OCI-M2 (cell line): Measurements from ENCODE around the gene ZBED1.
"Not testable (repeated sequence)": the region's sequence is repeated elsewhere in the genome, so short reads cannot be mapped to it uniquely, and the experiment has no call there.

Experiments used
- DNase-seq: peaks from one replicate; lab custom pipeline; 2025; ENCODE audit not compliant: unreplicated experiment; lab: John Stamatoyannopoulos, UW

Gene ZBED1

DNA sequence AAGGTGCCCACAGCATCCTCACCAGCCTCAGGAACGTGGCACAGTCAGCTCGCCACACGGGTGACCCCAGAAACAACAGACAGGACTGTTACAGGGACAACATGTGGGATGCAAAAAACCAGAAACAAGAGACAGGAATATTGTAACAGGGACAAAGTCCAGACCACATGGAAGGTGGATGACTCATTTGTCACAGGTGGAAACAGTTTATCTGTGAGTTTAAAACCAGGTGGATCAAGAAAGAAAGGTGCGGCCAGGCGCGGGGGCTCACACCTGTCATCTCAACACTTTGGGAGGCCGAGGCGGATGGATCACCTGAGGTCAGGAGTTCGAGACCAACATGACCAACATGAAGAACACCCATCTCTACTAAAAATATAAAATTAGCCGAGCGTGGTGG is 23.5 kb downstream of the ZBED1 start:
- not testable (repeated sequence) for DNase-seq

GRCh38 chrX:2474963-2475726 is 25.6 kb downstream of the ZBED1 start:
- no peak for DNase-seq

GRCh38 chrX:2474280-2474962 is 26.4 kb downstream of the ZBED1 start:
- no peak for DNase-seq

GRCh38 chrX:2473064-2473463 is 27.7 kb downstream of the ZBED1 start:
- DNase-seq = not testable (repeated sequence)

DNA sequence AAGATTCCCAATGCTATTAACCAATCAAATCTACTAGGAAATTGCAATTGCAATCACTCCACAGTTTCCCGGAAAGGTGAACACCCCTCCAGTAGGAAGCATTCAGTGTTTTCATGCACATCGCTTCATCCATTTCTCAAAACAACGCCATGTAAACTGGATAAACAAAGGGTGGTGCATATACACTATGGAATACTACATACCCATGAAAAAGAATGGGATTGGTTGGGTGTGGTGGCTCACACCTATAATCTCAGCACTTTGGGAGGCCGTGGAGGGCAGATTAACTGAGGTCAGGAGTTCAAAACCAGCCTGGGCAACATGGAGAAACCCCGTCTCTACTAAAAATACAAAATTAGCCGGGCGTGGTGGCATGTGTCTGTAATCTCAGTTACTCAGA is 29.1 kb downstream of the ZBED1 start:
- DNase-seq = no peak

GRCh38 chrX:2471126-2471525 is 29.6 kb downstream of the ZBED1 start:
- DNase-seq = not testable (repeated sequence)

GRCh38 chrX:2469852-2470251 is 30.9 kb downstream of the ZBED1 start:
- DNase-seq = not testable (repeated sequence)

- no peak for DNase-seq
These were observed 31.5 kb downstream of the ZBED1 start for GRCh38 chrX:2469196-2469685.

GRCh38 chrX:2468261-2469195 is 32.2 kb downstream of the ZBED1 start:
- no peak for DNase-seq

DNA sequence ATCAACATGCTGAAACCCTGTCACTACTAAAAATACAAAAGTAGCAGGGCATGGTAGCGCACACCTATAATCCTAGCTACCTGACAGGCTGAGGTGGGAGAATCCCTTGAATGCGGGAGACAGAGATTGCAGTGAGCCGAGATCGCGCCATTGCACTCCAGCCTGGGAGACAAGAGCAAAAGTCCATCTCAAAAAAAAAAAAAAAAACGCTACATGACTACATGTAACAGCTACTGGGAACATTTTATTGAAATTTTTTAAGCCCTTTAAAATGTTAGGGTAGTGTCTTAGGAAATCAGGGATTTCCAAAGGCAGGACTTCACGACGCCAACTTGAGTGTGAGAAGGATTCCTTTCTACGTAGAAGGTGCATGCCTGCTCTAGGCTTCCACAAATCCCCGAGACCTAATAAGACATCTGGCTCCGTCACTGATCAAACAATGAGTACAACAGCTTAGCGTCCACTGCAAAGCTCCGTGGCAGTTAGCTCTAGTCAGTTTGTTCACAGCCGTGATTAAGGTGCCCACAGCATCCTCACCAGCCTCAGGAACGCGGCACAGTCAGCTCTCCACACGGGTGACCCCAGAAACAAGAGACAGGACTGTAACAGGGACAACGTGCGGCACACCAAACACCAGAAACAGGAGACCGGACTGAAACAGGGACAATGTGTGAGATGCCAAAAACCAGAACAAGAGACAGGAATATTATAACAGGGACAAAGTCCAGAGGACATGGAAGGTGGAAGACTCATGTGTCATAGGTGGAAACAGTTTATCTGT is 33.7 kb downstream of the ZBED1 start:
- no peak for DNase-seq

GRCh38 chrX:2464677-2465166 is 36.1 kb downstream of the ZBED1 start:
- DNase-seq = no peak

DNA sequence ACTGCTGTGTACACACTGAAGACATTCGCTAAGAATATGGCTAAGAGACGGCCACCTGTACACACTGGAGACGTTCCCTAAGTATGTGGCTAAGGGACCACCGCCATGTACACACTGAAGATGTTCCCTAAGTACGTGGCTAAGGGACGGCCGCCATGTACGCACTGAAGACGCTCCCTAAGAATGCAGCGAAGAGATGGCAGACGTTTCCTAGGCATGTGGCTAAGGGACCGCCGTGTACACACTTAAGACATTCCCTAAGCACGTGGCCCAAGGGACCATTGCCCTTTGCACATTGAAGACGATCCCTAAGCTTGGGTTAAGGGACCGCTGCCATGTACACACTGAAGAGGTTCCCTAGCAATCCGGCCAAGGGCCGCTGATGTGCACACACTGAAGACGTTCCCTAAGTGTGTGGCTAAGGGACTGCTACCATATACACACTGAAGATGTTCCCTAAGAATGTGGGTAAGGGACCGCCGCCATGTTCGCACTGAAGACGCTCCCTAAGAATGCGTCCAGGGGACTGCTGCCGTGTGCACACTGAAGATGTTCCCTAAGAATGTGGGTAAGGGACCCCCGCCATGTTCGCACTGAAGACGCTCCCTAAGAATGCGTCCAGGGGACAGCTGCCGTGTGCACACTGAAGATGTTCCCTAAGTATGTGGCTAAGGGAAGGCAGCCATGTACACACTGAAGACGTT is 36.7 kb downstream of the ZBED1 start:
- no peak for DNase-seq

GRCh38 chrX:2463481-2463880 is 37.3 kb downstream of the ZBED1 start:
- DNase-seq = not testable (repeated sequence)

- no peak for DNase-seq
These were observed 38.0 kb downstream of the ZBED1 start for GRCh38 chrX:2462780-2463179.

DNA sequence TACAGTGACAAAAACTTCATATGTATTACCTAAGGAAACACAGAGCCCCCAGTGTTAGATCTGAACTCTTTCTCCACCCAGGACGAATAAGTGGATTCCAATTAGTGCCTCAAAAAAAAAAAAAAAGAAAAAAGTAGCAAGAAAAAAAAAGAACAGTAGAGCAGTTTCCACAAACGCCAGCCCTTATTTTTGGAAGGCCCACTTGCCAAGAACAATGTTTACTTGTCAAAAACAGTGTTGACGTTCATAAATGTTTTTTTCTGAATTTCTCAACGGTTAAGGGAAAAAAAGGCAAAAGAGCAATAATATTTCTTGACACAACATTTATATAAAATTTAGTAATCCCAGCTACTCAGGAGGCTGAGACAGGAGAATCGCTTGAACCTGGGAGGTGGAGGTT is 38.7 kb downstream of the ZBED1 start:
- no peak for DNase-seq

DNA sequence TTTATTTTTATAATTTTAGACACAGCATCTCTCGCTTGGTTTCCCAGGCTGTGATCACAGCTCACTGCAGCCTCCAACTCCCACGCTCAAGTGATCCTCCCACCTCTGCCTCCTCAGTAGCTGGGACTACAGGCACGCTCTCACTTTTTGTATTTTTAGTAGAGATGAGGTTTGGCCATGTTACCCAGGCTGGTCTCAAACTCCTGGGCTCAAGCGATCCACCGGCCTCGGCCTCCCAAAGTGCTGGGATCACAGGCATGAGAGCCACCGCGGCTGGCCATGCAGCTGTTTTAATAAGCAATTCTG is 39.1 kb downstream of the ZBED1 start:
- no peak for DNase-seq

GRCh38 chrX:2460821-2461710 is 39.7 kb downstream of the ZBED1 start:
- DNase-seq = not testable (repeated sequence)

GRCh38 chrX:2460048-2460447 is 40.7 kb downstream of the ZBED1 start:
- DNase-seq = not testable (repeated sequence)

- DNase-seq = no peak
These were observed 42.5 kb downstream of the ZBED1 start for GRCh38 chrX:2458309-2458708.
